BJ (cell line): Measurements from ENCODE around the gene WDHD1. TPM values are rescaled to one million over a fixed set of nuclear protein-coding genes. Genes with fewer than 3 reads are reported as not detected.
"Not testable (repeated sequence)": the region's sequence is repeated elsewhere in the genome, so short reads cannot be mapped to it uniquely, and the experiment has no call there.

Experiments used
- CTCF ChIA-PET: fragments of 350-600 bp; formaldehyde crosslinking; extraction: SDS; loops from one replicate; lab custom pipeline; 2021; ENCODE audit warnings: antibody characterized with exemption, inconsistent platforms; lab: Yijun Ruan, JAX
- POLR2A ChIA-PET: fragments of 300-600 bp; sonication (Branson Sonifier 250); formaldehyde crosslinking; extraction: SDS; loops from one replicate; lab custom pipeline; 2021; ENCODE audit warnings: antibody characterized with exemption; lab: Charles Lee
- DNase-seq: peaks from one replicate; pipeline ENCODE4 v3.0.0-alpha.2; 2011; ENCODE audit warnings: low read depth
- H3K27me3 ChIP-seq: 2 replicates; pipeline ENCODE4 v1.6.0; 2011; ENCODE audit warnings: low read length; ENCODE audit not compliant: control insufficient read depth, insufficient read depth
- H3K36me3 ChIP-seq: 2 replicates; pipeline ENCODE4 v1.5.1; 2011; ENCODE audit warnings: low read length; ENCODE audit not compliant: control insufficient read depth, insufficient read depth
- H3K4me3 ChIP-seq: 2 replicates; pipeline ENCODE4 v1.5.1; 2011; ENCODE audit warnings: low read depth, mild to moderate bottlenecking, control low read depth, low read length
- CTCF ChIP-seq: IDR thresholded peaks from 2 replicates; pipeline ENCODE4 v1.5.1; 2011; ENCODE audit warnings: low read depth, mild to moderate bottlenecking, control low read depth, inconsistent platforms, low read length, moderate library complexity; ENCODE audit not compliant: insufficient read depth
- polyA plus RNA-seq: library from polyadenylated mRNA; depleted of rRNA; stranded (reverse); fragments of >200 nt; gene quantifications from 2 replicates; pipeline ENCODE4 v1.2.3, GENCODE V29; 2011

The WDHD1 gene
- polyA plus RNA-seq, 1 experiment: 2.6 TPM

- POLR2A ChIA-PET: no interaction called here
- H3K27me3 ChIP-seq: no peaks in the 10 kb centered on the region
- CTCF ChIA-PET: no interaction called here
- no peak overlapping the region for H3K4me3 ChIP-seq
- no peak for TF ChIP-seq CTCF
- H3K36me3 ChIP-seq: no peaks in the 10 kb centered on the region
- DNase-seq: no peak
These were observed 99.3 kb downstream of the WDHD1 start for GRCh38 chr14:54927551-54927950.

GRCh38 chr14:54926570-54926969 lies 100.3 kb downstream of the WDHD1 start:
- H3K27me3 ChIP-seq, CTCF ChIA-PET, POLR2A ChIA-PET, DNase-seq, H3K36me3 ChIP-seq, H3K4me3 ChIP-seq: not testable (repeated sequence)

- no peak for TF ChIP-seq CTCF
- no peaks in the 10 kb centered on the region for H3K27me3 ChIP-seq
- ChIA-PET CTCF (interaction anchor here (1.6 kb wide), 1 partner anchor 23 kb away, joined by 3 read pairs; no protein-coding TSS in a partner anchor), POLR2A (no interaction called here)
- no peaks in the 10 kb centered on the region for H3K36me3 ChIP-seq
- H3K4me3 ChIP-seq: no peak overlapping the region
- no peak for DNase-seq
These were observed 104.3 kb downstream of the WDHD1 start for GRCh38 chr14:54922598-54922997.

- peaks cover 2% of the 10 kb centered on the region; the same call in 1 of the 2 replicates for H3K27me3 ChIP-seq
- DNase-seq: no peak
- no peaks in the 10 kb centered on the region for H3K36me3 ChIP-seq
- CTCF ChIA-PET: interaction anchor here (0.8 kb wide), 1 partner anchor 15 kb away, joined by 3 read pairs; no protein-coding TSS in a partner anchor
- no peak for TF ChIP-seq CTCF
- no peak overlapping the region for H3K4me3 ChIP-seq
- POLR2A ChIA-PET: no interaction called here
These were observed 106.8 kb downstream of the WDHD1 start for GRCh38 chr14:54920052-54920451.

GRCh38 chr14:54919330-54919729 lies 107.6 kb downstream of the WDHD1 start:
- ChIA-PET POLR2A (no interaction called here), CTCF (interaction anchor here (0.8 kb wide), 1 partner anchor 16 kb away, joined by 3 read pairs; no protein-coding TSS in a partner anchor)
- no peak for DNase-seq
- no peak for TF ChIP-seq CTCF
- Histone ChIP-seq H3K27me3 (peaks cover 2% of the 10 kb centered on the region; the same call in 1 of the 2 replicates), H3K36me3 (no peaks in the 10 kb centered on the region), H3K4me3 (no peak overlapping the region)

- no peak overlapping the region for H3K4me3 ChIP-seq
- POLR2A ChIA-PET: no interaction called here
- DNase-seq: no peak
- CTCF ChIA-PET: no interaction called here
- TF ChIP-seq CTCF: no peak
- H3K36me3 ChIP-seq: no peaks in the 10 kb centered on the region
- peaks cover 2% of the 10 kb centered on the region; the same call in 1 of the 2 replicates for H3K27me3 ChIP-seq
These were observed 108.5 kb downstream of the WDHD1 start for GRCh38 chr14:54918427-54918826.
